Liver (tissue), 9 donors: ENCODE data around the gene IDH3B. TPM values are rescaled to one million over a fixed set of nuclear protein-coding genes. Genes with fewer than 3 reads are reported as not detected.

Source experiments
- DNase-seq: peaks from one replicate; pipeline ENCODE4 v3.0.0-alpha.2; 2017; ENCODE audit warnings: low spot score
- H3K27ac ChIP-seq, 2 donors: one replicate each; pipeline ENCODE4 v1.7.0; 2013; ENCODE audit warnings: inconsistent platforms in 2 of 2, low read length in 2 of 2, control low read depth in 1 of 2, low read depth in 1 of 2, mild to moderate bottlenecking in 1 of 2
- H3K27me3 ChIP-seq, 4 donors: one replicate each; pipeline versions ENCODE4 v1.6.1 to v1.7.0; 2013; ENCODE audit warnings: low read length in 3 of 4, inconsistent platforms in 1 of 4, mild to moderate bottlenecking in 1 of 4, moderate library complexity in 1 of 4; ENCODE audit not compliant: control insufficient read depth in 4 of 4, insufficient read depth in 4 of 4
- H3K36me3 ChIP-seq, 4 donors: one replicate each; pipeline versions ENCODE4 v1.6.1 to v1.7.0; 2013; ENCODE audit warnings: low read length in 3 of 4, mild to moderate bottlenecking in 3 of 4, low read depth in 1 of 4, moderate library complexity in 1 of 4; ENCODE audit not compliant: control insufficient read depth in 4 of 4, insufficient read depth in 3 of 4
- H3K4me1 ChIP-seq, 4 donors: one replicate each; pipeline versions ENCODE4 v1.6.1 to v1.7.0; 2013; ENCODE audit warnings: low read length in 3 of 4, mild to moderate bottlenecking in 3 of 4, moderate library complexity in 1 of 4; ENCODE audit not compliant: control insufficient read depth in 4 of 4, insufficient read depth in 4 of 4
- H3K4me3 ChIP-seq, 3 donors: one replicate each; pipeline versions ENCODE4 v1.6.1 to v1.7.0; 2013; ENCODE audit warnings: low read length in 3 of 3, control low read depth in 1 of 3, low read depth in 1 of 3, mild to moderate bottlenecking in 1 of 3
- H3K9ac ChIP-seq, 2 donors: one replicate each; pipeline ENCODE4 v1.7.0; 2013; ENCODE audit warnings: low read length in 2 of 2, mild to moderate bottlenecking in 2 of 2, moderate library complexity in 2 of 2, control low read depth in 1 of 2, low read depth in 1 of 2
- H3K9me3 ChIP-seq, 4 donors: one replicate each; pipeline versions ENCODE4 v1.6.1 to v1.7.0; 2013; ENCODE audit warnings: low read length in 3 of 4; ENCODE audit not compliant: control insufficient read depth in 4 of 4
- EGR1 ChIP-seq, 2 donors: IDR thresholded peaks; 2 replicates each; pipeline ENCODE4 v1.6.1; 2016 to 2018; ENCODE audit warnings: antibody characterized with exemption in 2 of 2, low read depth in 2 of 2
- FOXA1 ChIP-seq: IDR thresholded peaks from 2 replicates; pipeline ENCODE4 v1.6.1; 2016; ENCODE audit warnings: antibody characterized with exemption
- FOXA2 ChIP-seq: IDR thresholded peaks from 2 replicates; pipeline ENCODE4 v1.6.1; 2016; ENCODE audit warnings: antibody characterized with exemption
- GABPA ChIP-seq, 2 donors: IDR thresholded peaks in 1 of 2; conservative IDR thresholded peaks in 1 of 2; 2 replicates each; pipeline ENCODE4 v1.6.1; 2016; ENCODE audit warnings: antibody characterized with exemption in 2 of 2, mild to moderate bottlenecking in 1 of 2, moderate library complexity in 1 of 2
- HNF4A ChIP-seq, 2 donors: conservative IDR thresholded peaks; 2 replicates each; pipeline ENCODE4 v1.6.1; 2016; ENCODE audit warnings: antibody characterized with exemption in 2 of 2, mild to moderate bottlenecking in 2 of 2
- HNF4G ChIP-seq: IDR thresholded peaks from 2 replicates; pipeline ENCODE4 v1.6.1; 2016; ENCODE audit warnings: antibody characterized with exemption
- JUND ChIP-seq, 2 donors: IDR thresholded peaks; 2 replicates each; pipeline ENCODE4 v1.6.1; 2016; ENCODE audit warnings: antibody characterized with exemption in 2 of 2
- NR2F2 ChIP-seq: IDR thresholded peaks from 2 replicates; pipeline ENCODE4 v1.6.1; 2016; ENCODE audit warnings: antibody characterized with exemption
- RAD21 ChIP-seq, 2 donors: IDR thresholded peaks; 2 replicates each; pipeline ENCODE4 v1.6.1; 2016; ENCODE audit warnings: antibody characterized with exemption in 2 of 2, mild to moderate bottlenecking in 2 of 2
- RXRA ChIP-seq, 2 donors: IDR thresholded peaks; 2 replicates each; pipeline ENCODE4 v1.6.1; 2017 to 2018; ENCODE audit warnings: antibody characterized with exemption in 2 of 2, mild to moderate bottlenecking in 1 of 2
- SP1 ChIP-seq: IDR thresholded peaks from 2 replicates; pipeline ENCODE4 v1.6.1; 2018; ENCODE audit warnings: antibody characterized with exemption, mild to moderate bottlenecking
- TAF1 ChIP-seq: conservative IDR thresholded peaks from 2 replicates; pipeline ENCODE4 v1.6.1; 2016; ENCODE audit warnings: antibody characterized with exemption, mild to moderate bottlenecking
- YY1 ChIP-seq: IDR thresholded peaks from 2 replicates; pipeline ENCODE4 v1.6.1; 2016; ENCODE audit warnings: antibody characterized with exemption, mild to moderate bottlenecking
- WGBS: extraction: QIAGEN DNeasy Blood & Tissue Kit; methylation state at CpG from one replicate; pipeline ENCODE4 v1.1.7; 2013; 5-methylcytosine and 5-hydroxymethylcytosine counted together
- polyA plus RNA-seq, 2 donors: library from polyadenylated mRNA; stranded (reverse) in 1 of 2; unstranded in 1 of 2; fragments of 200-250 nt in 1 of 2; fragments of >200 nt in 1 of 2; fragmentation: Nextera tagmentation in 1 of 2; extraction: Ambion mirVana in 1 of 2; gene quantifications; one replicate each; pipeline versions ENCODE4 v1.2.1 to v1.2.3, GENCODE V29; 2013 to 2015
- total RNA-seq, 2 donors: library from RNA; depleted of rRNA; stranded (reverse); fragments of >200 nt; gene quantifications; one replicate each; pipeline ENCODE4 v1.2.3, GENCODE V29; 2014
- TF ChIP-seq, protein P1 (sequence below): fragments of 150-350 bp; IDR thresholded peaks from 2 replicates; pipeline ENCODE4 v1.5.1; 2017; ENCODE audit warnings: improper control_type of control experiment, low read depth, low read length; ENCODE audit not compliant: missing input control
- TF ChIP-seq, protein P2 (sequence below): IDR thresholded peaks from 2 replicates; pipeline ENCODE4 v1.6.1; 2016; ENCODE audit warnings: antibody characterized with exemption
- TF ChIP-seq, protein P3 (sequence below): IDR thresholded peaks from 2 replicates; pipeline ENCODE4 v1.6.1; 2016; ENCODE audit warnings: antibody characterized with exemption
- TF ChIP-seq, protein P4 (sequence below): IDR thresholded peaks from 2 replicates; pipeline ENCODE4 v1.6.1; 2016; ENCODE audit warnings: antibody characterized with exemption, mild to moderate bottlenecking
- TF ChIP-seq, protein P5 (sequence below): IDR thresholded peaks from 2 replicates; pipeline ENCODE4 v1.6.1; 2016; ENCODE audit warnings: antibody characterized with exemption
- donor health status: healthy.
- donor health status: healthy.
- donor health status: healthy.
- donor health status: healthy.
- donor health status: healthy.

IDH3B gene
- total and polyA plus RNA-seq, 4 donors, result 34.3 to 68.6 (median 52.7) TPM

DNA sequence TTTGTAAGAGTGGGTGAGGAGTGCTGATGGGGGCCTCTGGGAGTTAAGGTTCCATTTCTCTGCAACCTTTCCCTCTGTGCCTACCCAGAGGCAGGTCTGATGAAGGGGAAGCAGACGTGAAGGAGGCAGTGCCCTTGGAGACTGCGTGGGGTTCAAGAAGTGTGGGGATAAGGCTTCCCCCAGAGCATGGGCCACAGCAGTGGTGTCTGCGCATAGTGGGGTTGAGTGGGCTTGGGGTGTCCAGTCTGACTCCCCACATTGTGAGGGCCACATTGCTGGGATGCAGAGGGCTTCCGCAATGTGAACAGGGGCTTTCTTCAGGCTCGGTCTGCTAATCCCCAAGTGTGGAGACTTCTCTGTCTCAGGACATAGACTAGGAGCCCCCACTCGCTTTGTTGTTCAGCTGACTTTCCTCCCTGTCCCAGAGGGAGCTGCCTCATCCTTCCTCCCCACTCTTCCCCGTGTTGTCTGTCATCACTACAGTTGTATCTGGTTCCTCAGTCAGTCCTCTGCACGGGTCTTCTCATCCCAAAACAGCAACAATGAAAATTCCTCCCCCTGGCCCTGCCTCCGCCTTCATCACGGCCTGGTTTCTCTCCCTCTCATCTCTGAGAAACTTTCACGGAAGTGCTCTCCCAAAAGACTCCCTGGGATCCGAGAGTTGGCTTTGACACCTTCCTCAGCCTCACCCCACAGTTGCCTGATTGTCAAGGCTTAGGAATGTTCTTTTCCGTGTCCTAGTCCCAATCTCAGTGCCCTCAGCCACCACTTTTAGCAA, 31.4 kb upstream of the IDH3B start (continued):
- TF ChIP-seq GABPA (IDR thresholded peaks at IDR 0.05 in 1 of 2, conservative IDR thresholded peaks at IDR 0.05 in 1 of 2) (no peak), SP1 (no peak), RAD21 (IDR thresholded peaks at IDR 0.05) (no peak), TAF1 (no peak), HNF4G (no peak), YY1 (no peak), JUND (IDR thresholded peaks at IDR 0.05) (no peak), EGR1 (IDR thresholded peaks at IDR 0.05; ENCODE audit: low read depth in 2 of 2) (no peak)
- TF ChIP-seq, protein P1, sequence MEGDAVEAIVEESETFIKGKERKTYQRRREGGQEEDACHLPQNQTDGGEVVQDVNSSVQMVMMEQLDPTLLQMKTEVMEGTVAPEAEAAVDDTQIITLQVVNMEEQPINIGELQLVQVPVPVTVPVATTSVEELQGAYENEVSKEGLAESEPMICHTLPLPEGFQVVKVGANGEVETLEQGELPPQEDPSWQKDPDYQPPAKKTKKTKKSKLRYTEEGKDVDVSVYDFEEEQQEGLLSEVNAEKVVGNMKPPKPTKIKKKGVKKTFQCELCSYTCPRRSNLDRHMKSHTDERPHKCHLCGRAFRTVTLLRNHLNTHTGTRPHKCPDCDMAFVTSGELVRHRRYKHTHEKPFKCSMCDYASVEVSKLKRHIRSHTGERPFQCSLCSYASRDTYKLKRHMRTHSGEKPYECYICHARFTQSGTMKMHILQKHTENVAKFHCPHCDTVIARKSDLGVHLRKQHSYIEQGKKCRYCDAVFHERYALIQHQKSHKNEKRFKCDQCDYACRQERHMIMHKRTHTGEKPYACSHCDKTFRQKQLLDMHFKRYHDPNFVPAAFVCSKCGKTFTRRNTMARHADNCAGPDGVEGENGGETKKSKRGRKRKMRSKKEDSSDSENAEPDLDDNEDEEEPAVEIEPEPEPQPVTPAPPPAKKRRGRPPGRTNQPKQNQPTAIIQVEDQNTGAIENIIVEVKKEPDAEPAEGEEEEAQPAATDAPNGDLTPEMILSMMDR, result no peak

DNA sequence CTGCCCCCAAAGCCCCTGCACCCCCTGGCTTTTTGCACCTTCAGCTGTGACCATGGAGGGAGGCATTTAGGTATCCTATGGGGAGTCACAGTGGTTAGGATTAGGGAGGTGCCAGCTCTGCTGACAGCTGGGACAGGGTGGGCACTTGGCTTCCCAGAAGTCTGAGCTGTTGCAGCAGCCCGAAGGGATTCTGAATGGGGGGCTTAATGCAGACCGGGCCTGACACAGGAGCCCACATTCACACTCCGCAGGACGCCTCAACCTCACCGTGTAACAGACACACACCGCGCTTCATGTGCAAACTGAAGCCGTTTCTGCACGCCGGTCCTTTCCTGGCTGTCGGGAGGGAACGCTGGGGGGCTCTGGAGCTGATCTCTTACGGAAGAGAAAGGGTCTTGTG, 30.5 kb upstream of the IDH3B start:
- H3K9me3 ChIP-seq, result no peaks in the 10 kb centered on the region
- WGBS, result 48% methylated on average over 13 of the region's 13 CpGs
- H3K4me3 ChIP-seq, result no peak overlapping the region
- H3K4me1 ChIP-seq, result peaks cover 4 to 7% (median 6%) of the 10 kb centered on the region in 4 donors
- H3K27ac ChIP-seq, result no peak overlapping the region
- no peaks in the 10 kb centered on the region for H3K36me3 ChIP-seq
- peaks cover 0 to 11% (median 0%) of the 10 kb centered on the region in 4 donors for H3K27me3 ChIP-seq
- no peak overlapping the region for H3K9ac ChIP-seq
- no peak for TF ChIP-seq SP1
- no peak for TF ChIP-seq JUND (IDR thresholded peaks at IDR 0.05)
- TF ChIP-seq GABPA (IDR thresholded peaks at IDR 0.05 in 1 of 2, conservative IDR thresholded peaks at IDR 0.05 in 1 of 2), result no peak
- TF ChIP-seq EGR1 (IDR thresholded peaks at IDR 0.05; ENCODE audit: low read depth in 2 of 2), result no peak
- no peak for TF ChIP-seq YY1
- no peak for TF ChIP-seq FOXA1
- TF ChIP-seq, protein P2, sequence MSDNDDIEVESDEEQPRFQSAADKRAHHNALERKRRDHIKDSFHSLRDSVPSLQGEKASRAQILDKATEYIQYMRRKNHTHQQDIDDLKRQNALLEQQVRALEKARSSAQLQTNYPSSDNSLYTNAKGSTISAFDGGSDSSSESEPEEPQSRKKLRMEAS, result no peak
- no peak for TF ChIP-seq RXRA (IDR thresholded peaks at IDR 0.05)
- TF ChIP-seq HNF4G, result no peak
- TF ChIP-seq TAF1, result no peak
- TF ChIP-seq HNF4A (conservative IDR thresholded peaks at IDR 0.05), result no peak
- no peak for TF ChIP-seq RAD21 (IDR thresholded peaks at IDR 0.05)
- TF ChIP-seq FOXA2, result no peak
- TF ChIP-seq, protein P1, result no peak
- TF ChIP-seq, protein P3, sequence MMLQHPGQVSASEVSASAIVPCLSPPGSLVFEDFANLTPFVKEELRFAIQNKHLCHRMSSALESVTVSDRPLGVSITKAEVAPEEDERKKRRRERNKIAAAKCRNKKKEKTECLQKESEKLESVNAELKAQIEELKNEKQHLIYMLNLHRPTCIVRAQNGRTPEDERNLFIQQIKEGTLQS, result no peak
- TF ChIP-seq, protein P4, sequence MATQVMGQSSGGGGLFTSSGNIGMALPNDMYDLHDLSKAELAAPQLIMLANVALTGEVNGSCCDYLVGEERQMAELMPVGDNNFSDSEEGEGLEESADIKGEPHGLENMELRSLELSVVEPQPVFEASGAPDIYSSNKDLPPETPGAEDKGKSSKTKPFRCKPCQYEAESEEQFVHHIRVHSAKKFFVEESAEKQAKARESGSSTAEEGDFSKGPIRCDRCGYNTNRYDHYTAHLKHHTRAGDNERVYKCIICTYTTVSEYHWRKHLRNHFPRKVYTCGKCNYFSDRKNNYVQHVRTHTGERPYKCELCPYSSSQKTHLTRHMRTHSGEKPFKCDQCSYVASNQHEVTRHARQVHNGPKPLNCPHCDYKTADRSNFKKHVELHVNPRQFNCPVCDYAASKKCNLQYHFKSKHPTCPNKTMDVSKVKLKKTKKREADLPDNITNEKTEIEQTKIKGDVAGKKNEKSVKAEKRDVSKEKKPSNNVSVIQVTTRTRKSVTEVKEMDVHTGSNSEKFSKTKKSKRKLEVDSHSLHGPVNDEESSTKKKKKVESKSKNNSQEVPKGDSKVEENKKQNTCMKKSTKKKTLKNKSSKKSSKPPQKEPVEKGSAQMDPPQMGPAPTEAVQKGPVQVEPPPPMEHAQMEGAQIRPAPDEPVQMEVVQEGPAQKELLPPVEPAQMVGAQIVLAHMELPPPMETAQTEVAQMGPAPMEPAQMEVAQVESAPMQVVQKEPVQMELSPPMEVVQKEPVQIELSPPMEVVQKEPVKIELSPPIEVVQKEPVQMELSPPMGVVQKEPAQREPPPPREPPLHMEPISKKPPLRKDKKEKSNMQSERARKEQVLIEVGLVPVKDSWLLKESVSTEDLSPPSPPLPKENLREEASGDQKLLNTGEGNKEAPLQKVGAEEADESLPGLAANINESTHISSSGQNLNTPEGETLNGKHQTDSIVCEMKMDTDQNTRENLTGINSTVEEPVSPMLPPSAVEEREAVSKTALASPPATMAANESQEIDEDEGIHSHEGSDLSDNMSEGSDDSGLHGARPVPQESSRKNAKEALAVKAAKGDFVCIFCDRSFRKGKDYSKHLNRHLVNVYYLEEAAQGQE, result no peak
- TF ChIP-seq, protein P5, sequence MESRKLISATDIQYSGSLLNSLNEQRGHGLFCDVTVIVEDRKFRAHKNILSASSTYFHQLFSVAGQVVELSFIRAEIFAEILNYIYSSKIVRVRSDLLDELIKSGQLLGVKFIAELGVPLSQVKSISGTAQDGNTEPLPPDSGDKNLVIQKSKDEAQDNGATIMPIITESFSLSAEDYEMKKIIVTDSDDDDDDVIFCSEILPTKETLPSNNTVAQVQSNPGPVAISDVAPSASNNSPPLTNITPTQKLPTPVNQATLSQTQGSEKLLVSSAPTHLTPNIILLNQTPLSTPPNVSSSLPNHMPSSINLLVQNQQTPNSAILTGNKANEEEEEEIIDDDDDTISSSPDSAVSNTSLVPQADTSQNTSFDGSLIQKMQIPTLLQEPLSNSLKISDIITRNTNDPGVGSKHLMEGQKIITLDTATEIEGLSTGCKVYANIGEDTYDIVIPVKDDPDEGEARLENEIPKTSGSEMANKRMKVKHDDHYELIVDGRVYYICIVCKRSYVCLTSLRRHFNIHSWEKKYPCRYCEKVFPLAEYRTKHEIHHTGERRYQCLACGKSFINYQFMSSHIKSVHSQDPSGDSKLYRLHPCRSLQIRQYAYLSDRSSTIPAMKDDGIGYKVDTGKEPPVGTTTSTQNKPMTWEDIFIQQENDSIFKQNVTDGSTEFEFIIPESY, result no peak
- no peak for TF ChIP-seq NR2F2
- no peak for DNase-seq
